Stimulated activated CD8-positive, alpha-beta memory T cell treated with anti-CD3 and anti-CD28 coated beads, Interleukin-4, amount 100 ng/mL, for 4 hours (primary cell): ENCODE measurements around the gene COPE.

Source experiments
- DNase-seq, 2 donors: peaks; one replicate each; pipeline ENCODE4 v3.0.0-alpha.2; 2020; ENCODE audit warnings: low read depth in 2 of 2, low spot score in 1 of 2

Gene COPE

GRCh38 chr19:18895038-18895823, 24.0 kb downstream of the COPE start:
- no peak for DNase-seq

GRCh38 chr19:18894254-18895037, 24.7 kb downstream of the COPE start:
- DNase-seq, result no peak

- no peak for DNase-seq
Observed at GRCh38 chr19:18893587-18894253, 25.5 kb downstream of the COPE start.

- DNase-seq, result no peak
Observed at GRCh38 chr19:18889949-18890745, 29.0 kb downstream of the COPE start.

GRCh38 chr19:18886972-18887371, 32.2 kb downstream of the COPE start:
- DNase-seq, result no peak

GRCh38 chr19:18883526-18884304, 35.5 kb downstream of the COPE start:
- no peak for DNase-seq

- DNase-seq, result no peak
Observed at GRCh38 chr19:18881491-18881890, 37.7 kb downstream of the COPE start.

GRCh38 chr19:18879579-18880373, 39.4 kb downstream of the COPE start:
- DNase-seq, result no peak

GRCh38 chr19:18878858-18879578, 40.2 kb downstream of the COPE start:
- no peak for DNase-seq

- no peak for DNase-seq
Observed at GRCh38 chr19:18878058-18878797, 41.0 kb downstream of the COPE start.

- DNase-seq, result no peak
Observed at GRCh38 chr19:18876865-18877264, 42.3 kb downstream of the COPE start.

GRCh38 chr19:18875726-18876125, 43.5 kb downstream of the COPE start:
- DNase-seq, result no peak

GRCh38 chr19:18871543-18871942, 47.6 kb downstream of the COPE start:
- DNase-seq, result no peak

- DNase-seq, result no peak
Observed at GRCh38 chr19:18870531-18871172, 48.5 kb downstream of the COPE start.

- DNase-seq, result no peak
Observed at GRCh38 chr19:18869781-18870530, 49.2 kb downstream of the COPE start.

- DNase-seq, result no peak
Observed at GRCh38 chr19:18869023-18869618, 50.1 kb downstream of the COPE start.
